HEK293 (cell line): ENCODE data around the gene CLASRP.

ENCODE experiments used
- CTCF ChIP-seq: fragments of 450-650 bp; formaldehyde crosslinking; IDR thresholded peaks from 2 replicates; pipeline ENCODE4 v1.5.1; 2016; ENCODE audit warnings: missing biosample characterization, missing genetic modification characterization
- ELK4 ChIP-seq: IDR thresholded peaks from 2 replicates; pipeline ENCODE4 v1.6.1; 2011; ENCODE audit warnings: mild to moderate bottlenecking, low read depth, low read length, borderline replicate concordance
- PBX3 ChIP-seq: sonication (generic); formaldehyde crosslinking; IDR thresholded peaks from 2 replicates; pipeline ENCODE4 v1.8.1; 2022; ENCODE audit warnings: mild to moderate bottlenecking, moderate library complexity, missing genetic modification reagents
- SCRT2 ChIP-seq: fragments of 450-650 bp; formaldehyde crosslinking; IDR thresholded peaks from 2 replicates; pipeline ENCODE4 v1.5.1; 2016; ENCODE audit warnings: missing biosample characterization, missing genetic modification characterization
- WT1 ChIP-seq: fragments of 450-650 bp; formaldehyde crosslinking; IDR thresholded peaks from 2 replicates; pipeline ENCODE4 v1.5.1; 2016; ENCODE audit warnings: missing biosample characterization, missing genetic modification characterization
- ZNF133 ChIP-seq: fragments of 450-650 bp; formaldehyde crosslinking; IDR thresholded peaks from 2 replicates; pipeline ENCODE4 v1.5.1; 2016; ENCODE audit warnings: missing biosample characterization, missing genetic modification characterization
- ZNF311 ChIP-seq: fragments of 450-650 bp; formaldehyde crosslinking; IDR thresholded peaks from 2 replicates; pipeline ENCODE4 v1.5.1; 2017; ENCODE audit warnings: missing biosample characterization, missing genetic modification characterization, borderline replicate concordance
- ZNF692 ChIP-seq: fragments of 450-650 bp; formaldehyde crosslinking; IDR thresholded peaks from 2 replicates; pipeline ENCODE4 v1.5.1; 2016; ENCODE audit warnings: missing biosample characterization, missing genetic modification characterization

- TF ChIP-seq CTCF (tag by site-specific recombination) (no peak), ZNF133 (tag by site-specific recombination) (no peak), ZNF692 (no peak), PBX3 (CRISPR knock-in tag) (no peak), ZNF311 (no peak), ELK4 (no peak), SCRT2 (tag by site-specific recombination) (no peak), WT1 (tag by site-specific recombination) (no peak)
These were observed 78.8 kb downstream of the CLASRP start for GRCh38 chr19:45117671-45118070.
